GM12874 (cell line): ENCODE data around the gene GMEB2.

Source experiments
- CTCF ChIP-seq: IDR thresholded peaks from 2 replicates; pipeline ENCODE4 v1.5.1; 2011; ENCODE audit warnings: low read depth, mild to moderate bottlenecking, control low read depth, low read length, moderate library complexity; ENCODE audit not compliant: insufficient read depth

Gene GMEB2

GRCh38 chr20:63618291-63618980, 8.5 kb downstream of the GMEB2 start:
- no peak for TF ChIP-seq CTCF

GRCh38 chr20:63617876-63618265, 9.0 kb downstream of the GMEB2 start:
- TF ChIP-seq CTCF = no peak

GRCh38 chr20:63617092-63617875, 9.6 kb downstream of the GMEB2 start:
- no peak for TF ChIP-seq CTCF

GRCh38 chr20:63613863-63614594, 12.9 kb downstream of the GMEB2 start:
- peak; percentile 15; the same call in 1 of the 2 replicates for TF ChIP-seq CTCF

- TF ChIP-seq CTCF = no peak
Measured at GRCh38 chr20:63612276-63612931, 14.5 kb downstream of the GMEB2 start.

- TF ChIP-seq CTCF = no peak
Measured at GRCh38 chr20:63611646-63612045, 15.3 kb downstream of the GMEB2 start.
